HFF-Myc (cell line): ENCODE results near the gene PARVB.

Experiments
- DNase-seq: peaks from one replicate; pipeline ENCODE4 v3.0.0-alpha.2; 2011; ENCODE audit warnings: low read depth; ENCODE audit errors: extremely low read depth
- H3K4me3 ChIP-seq: replicated peaks from 2 replicates; pipeline ENCODE4 v1.5.1; 2011; ENCODE audit warnings: low read depth, mild to moderate bottlenecking, control low read depth, low read length
- TF ChIP-seq, protein P1 (sequence below): IDR thresholded peaks from 2 replicates; pipeline ENCODE4 v1.5.1; 2012; ENCODE audit warnings: mild to moderate bottlenecking, low read depth, low read length, control low read depth; ENCODE audit errors: missing control alignments

The PARVB gene

DNA sequence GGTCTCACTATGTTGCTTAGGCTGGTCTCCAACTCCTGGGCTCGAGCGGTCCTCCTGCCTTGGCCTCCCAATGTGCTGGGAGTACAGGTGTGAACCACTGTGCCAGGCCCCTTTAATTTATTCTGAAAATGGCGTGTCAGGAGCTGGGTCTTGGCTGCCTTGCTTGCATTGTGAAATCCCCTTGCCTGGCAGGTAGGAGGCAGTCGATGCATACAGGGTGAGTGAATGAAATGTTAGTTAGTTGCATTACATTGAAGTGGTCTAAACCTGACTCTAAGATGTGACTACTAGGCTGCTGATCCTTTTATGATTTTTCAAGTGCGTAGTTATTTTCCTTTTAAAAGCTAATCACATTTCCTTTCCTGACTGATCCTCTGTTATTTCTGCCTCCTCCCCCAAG lies 42.9 kb downstream of the PARVB start:
- no peak overlapping the region for H3K4me3 ChIP-seq
- TF ChIP-seq, protein P1, sequence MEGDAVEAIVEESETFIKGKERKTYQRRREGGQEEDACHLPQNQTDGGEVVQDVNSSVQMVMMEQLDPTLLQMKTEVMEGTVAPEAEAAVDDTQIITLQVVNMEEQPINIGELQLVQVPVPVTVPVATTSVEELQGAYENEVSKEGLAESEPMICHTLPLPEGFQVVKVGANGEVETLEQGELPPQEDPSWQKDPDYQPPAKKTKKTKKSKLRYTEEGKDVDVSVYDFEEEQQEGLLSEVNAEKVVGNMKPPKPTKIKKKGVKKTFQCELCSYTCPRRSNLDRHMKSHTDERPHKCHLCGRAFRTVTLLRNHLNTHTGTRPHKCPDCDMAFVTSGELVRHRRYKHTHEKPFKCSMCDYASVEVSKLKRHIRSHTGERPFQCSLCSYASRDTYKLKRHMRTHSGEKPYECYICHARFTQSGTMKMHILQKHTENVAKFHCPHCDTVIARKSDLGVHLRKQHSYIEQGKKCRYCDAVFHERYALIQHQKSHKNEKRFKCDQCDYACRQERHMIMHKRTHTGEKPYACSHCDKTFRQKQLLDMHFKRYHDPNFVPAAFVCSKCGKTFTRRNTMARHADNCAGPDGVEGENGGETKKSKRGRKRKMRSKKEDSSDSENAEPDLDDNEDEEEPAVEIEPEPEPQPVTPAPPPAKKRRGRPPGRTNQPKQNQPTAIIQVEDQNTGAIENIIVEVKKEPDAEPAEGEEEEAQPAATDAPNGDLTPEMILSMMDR, result no peak
- DNase-seq, result no peak

DNA sequence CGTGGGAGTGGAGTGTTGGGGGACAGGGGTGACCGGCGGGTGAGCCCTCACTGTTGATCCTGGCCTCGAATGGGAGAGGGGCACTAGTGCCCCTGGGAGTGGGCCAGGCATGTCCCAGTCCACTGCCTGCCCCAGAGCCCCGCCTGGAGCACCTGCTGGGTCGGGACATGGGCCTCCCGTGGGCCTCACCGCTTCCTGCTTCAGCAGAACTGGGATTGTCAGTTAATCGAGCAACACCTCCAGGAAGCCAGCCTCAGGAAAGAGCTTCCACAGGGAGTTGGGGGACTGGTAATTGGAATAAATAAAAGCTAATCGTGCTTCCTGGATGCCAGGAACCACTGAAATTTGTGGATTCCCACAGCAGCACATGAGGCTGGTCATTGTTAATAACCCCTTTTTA lies 43.8 kb downstream of the PARVB start:
- H3K4me3 ChIP-seq, result no peak overlapping the region
- DNase-seq, result no peak
- TF ChIP-seq, protein P1, result no peak

- H3K4me3 ChIP-seq, result no peak overlapping the region
- TF ChIP-seq, protein P1, result no peak
- DNase-seq, result no peak
These were observed 44.5 kb downstream of the PARVB start for GRCh38 chr22:44068422-44069191.

GRCh38 chr22:44070029-44070428 lies 45.9 kb downstream of the PARVB start:
- TF ChIP-seq, protein P1, result no peak
- DNase-seq, result no peak
- H3K4me3 ChIP-seq, result no peak overlapping the region

GRCh38 chr22:44071781-44072326 lies 47.8 kb downstream of the PARVB start:
- no peak overlapping the region for H3K4me3 ChIP-seq
- no peak for DNase-seq
- TF ChIP-seq, protein P1, result no peak

GRCh38 chr22:44074337-44074984 lies 50.4 kb downstream of the PARVB start:
- no peak for DNase-seq
- no peak overlapping the region for H3K4me3 ChIP-seq
- TF ChIP-seq, protein P1, result no peak
